ENCODE results near the gene LRG1.
"Not testable (repeated sequence)": the region's sequence is repeated elsewhere in the genome, so short reads cannot be mapped to it uniquely, and the experiment has no call there.

LRG1 gene

DNA sequence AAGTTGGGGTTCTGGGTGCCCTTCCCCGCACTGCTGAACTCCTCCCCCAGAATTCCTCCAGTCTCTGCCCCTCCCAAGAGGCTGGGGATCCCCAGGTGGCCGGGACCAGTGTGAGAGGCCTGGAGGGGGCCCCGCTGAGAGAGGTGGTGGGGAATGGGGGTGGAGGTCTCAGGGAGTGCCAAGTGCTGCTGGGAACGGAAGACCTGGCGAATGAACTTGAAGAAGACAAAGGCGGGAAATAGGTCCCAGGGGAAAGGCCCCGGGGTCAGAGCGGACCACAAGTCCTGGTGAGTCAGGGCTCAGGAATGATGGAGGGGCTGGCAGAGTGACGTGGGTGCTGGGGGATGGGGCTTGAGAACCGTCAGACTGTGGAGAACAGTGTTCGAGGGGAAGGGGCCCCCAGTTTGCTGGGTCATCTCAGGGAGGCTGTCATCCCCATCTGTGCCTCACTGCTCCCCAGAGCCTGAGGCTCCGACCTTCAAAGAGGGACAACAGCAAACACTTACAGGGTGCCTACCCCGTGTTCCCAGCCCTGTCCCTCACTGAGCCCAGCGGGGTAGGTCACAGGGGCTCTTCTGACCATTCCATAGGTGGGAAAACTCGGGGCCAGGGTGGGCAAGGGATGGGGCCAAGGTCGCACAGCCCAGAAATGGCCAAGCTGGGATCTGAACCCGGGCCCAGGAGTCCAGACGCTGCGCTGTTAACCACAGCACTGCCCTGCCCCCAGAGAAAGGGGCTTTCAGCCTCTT lies 35.6 kb upstream of the LRG1 start:
- no peak for DNase-seq

DNA sequence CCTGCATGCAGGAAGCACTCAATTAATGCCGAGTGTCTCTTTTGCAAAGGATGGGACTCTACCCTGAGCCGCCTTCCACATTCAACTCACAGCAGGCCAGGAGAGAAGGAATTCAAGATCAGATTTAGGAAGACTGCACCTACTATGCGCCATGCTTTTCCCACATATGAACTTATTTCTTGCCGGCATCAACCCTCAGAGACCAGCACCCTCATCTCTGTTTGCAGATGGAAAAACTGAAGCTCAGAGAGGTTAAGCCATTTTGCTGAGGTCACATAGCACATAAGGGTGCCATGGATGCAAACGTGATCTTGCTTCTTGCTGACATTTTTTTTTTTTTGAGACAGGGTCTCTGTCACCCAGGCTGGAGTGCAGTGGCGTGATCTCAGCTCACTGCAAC lies 33.8 kb upstream of the LRG1 start:
- DNase-seq: no peak

DNA sequence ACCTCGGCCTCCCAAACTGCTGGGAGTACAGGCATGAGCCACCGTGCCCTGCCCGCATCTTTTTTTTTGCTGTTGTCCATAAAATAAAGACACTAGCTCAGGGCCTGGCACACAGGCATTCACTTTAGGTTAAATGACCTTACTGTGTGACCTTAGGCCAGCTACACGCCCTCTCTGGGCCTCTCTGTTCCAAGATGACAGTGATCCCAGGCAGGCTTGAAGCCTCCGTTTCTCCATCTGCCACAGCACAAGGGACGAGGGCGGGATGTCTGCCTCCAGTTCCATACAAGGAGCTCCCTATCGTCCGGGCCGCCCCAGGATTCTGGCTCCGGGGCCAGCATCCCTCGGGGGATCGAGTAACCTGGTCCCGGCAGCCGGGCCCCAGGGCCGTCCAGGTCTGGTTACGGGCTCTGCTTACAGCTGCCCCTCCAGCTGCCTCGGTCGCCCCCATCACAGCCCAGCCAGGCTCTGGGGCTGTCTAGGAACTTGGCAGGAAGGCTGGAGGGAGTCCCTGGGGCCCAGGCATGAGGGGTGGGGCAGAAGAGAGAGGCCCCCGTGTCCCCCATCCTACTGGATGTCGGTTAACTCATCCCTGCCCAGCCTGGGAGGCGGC lies 31.6 kb upstream of the LRG1 start:
- DNase-seq: no peak

DNA sequence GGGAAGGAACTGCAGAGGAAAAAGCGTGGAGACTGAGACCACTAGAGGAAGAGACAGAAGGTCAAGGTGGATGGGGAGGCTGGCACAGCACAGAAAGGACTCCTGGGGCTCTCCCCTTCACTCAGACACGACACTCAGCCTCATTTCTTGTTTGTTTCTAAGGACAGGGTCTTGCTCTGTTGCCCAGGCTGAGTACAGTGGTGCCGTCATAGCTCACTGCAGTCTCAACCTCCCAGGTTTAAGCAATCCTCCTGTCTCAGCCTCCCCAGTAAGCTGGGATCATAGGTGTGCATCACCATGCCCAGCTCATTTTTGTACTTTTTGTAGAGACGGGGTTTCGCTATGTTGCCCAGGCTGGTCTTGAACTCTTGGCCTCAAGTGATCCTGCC lies 31.1 kb upstream of the LRG1 start:
- no peak for DNase-seq

DNA sequence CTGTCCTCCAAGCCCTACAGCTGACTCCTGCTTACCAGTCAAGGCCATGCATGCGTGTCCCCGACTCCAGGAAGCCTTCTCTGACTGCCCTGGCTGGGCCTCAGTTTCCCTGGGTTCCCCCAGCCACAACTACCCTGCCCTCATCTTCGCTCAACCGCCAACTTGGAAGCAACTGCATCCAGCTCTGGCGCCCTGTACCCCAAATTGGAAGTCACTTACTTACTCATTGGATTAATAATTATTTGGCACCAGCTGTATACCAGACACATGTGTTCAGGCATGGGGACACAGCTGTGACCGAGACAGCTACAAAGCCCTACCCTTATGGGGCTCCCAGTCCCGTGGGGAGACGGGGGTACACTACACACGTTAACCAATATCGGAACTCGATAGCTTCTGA lies 30.6 kb upstream of the LRG1 start:
- no peak for DNase-seq

DNA sequence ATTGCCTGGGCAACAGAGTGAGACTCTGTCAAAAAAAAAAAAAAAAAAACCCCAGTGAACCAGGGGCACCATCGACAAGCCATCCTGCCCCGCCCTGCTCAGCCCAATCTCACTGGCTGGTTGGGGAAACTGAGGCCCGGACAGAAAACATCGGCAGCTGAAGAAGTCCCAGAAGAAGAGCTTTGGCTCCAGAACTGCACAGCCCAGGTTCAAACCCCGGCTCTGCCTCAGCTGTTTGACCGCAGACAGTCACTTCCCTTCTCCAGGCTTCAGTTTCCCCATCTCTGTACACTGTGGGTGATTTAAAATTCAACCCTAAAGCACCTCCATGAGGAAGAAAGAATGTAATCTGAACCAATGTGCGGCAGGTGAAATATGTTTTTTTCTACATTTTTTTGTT lies 29.1 kb upstream of the LRG1 start:
- DNase-seq: no peak

DNA sequence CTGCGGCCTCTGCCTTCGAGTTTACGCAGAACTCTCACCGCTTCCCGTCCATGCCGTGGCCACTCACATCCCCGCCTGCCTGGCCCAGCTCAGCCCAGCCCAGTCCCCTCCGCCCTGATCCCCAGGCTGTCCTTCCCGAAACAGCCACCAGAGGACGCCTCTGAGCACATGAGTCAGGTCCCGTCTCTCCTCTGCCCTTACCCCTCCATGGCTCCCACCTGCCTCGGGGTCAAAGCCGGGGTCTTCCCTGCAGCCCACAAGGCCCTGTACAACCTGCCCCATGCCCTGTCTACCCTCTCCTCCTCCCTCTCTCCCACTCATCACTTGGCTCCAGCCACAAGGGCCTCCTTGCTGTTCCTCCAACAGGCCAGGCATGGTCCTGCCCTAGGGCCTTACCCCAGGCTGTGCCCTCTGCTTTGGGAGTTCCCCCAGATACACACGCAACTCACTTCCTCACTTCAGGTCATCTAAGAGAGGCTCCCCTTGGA lies 27.8 kb upstream of the LRG1 start:
- DNase-seq: peak; percentile 63

DNA sequence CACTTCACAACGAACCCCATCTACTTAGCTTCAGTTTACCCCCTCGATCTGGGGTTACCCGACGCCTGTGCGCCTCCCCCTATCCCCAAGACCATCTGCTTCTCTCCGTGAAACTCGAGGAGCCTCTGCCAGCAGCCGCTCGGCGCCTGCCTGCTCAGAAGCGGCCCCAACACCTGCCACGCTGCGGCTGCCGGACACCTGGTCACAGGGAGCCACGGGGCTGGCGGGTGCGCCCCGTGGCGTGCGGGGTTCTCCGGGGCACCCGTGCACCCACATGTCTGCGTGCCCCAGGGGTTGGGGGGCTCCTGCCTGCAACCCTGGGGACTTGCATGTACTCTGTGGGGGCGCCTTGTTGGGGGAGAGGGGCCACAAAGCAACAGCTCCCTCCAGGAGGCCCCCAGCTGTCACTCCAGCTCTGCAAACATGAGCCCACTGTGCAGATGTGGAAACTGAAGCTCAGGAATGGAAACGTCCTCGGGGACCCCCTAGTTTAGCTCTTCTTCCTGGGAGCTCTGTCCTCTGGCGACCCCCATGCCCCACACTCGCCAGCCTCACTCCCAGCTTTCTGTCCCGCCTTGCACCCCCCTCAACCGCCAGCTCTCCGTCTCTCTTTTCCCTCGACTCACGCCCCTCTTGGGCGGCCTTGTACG lies 26.7 kb upstream of the LRG1 start:
- DNase-seq: no peak

DNA sequence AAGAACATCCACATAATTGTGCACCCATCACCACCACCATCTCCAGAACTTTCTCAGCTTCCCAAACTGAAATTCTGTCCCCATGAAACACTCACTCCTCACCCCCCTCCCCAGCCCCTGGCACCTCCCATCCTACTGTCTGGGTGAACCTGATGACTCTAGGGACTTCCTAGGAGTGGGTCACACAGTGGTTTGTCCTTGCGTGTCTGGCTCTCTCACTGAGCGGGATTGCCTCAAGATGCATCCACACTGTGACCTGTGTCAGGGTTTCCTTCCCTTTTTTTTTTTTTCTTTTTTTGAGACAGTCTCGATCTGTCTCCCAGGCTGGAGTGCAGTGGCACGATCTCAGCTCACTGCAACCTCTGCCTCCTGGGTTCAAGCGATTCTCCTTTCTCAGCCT lies 23.7 kb upstream of the LRG1 start:
- not testable (repeated sequence) for DNase-seq

DNA sequence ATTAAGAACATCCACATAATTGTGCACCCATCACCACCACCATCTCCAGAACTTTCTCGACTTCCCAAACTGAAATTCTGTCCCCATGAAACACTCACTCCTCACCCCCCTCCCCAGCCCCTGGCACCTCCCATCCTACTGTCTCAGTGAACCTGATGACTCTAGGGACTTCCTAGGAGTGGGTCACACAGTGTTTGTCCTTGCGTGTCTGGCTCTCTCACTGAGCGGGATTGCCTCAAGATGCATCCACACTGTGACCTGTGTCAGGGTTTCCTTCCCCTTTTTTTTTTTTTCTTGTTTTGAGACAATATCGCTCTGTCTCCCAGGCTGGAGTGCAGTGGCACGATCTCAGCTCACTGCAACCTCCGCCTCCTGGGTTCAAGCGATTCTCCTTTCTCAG lies 22.2 kb upstream of the LRG1 start:
- not testable (repeated sequence) for DNase-seq

DNA sequence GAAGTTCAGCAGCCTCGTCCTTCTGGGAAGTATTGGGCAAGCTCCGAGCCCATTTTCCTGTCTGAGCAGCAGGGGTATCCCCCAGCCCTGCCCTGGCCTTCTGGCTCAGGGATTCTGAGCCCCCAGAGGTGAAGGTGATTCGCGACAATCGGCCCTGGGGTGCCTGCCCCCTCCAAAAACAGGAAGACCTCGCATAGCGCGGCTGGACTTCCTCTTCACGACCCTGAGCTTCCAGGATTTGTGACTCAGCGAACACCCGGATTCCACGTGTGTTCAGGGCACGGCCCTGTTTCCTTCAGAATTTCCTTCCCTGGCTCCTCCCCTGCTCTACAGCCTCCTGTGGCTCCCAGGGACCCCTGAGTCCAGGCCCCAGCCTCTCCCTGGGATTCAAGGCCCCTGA lies 19.7 kb upstream of the LRG1 start, which contains the start of gene SEMA6B:
Gene SEMA6B, minus strand, starts transcription at position 116 of the 400 bp plus-strand sequence. CDS start 1,227 bp downstream, outside the sequence.
- DNase-seq: no peak

DNA sequence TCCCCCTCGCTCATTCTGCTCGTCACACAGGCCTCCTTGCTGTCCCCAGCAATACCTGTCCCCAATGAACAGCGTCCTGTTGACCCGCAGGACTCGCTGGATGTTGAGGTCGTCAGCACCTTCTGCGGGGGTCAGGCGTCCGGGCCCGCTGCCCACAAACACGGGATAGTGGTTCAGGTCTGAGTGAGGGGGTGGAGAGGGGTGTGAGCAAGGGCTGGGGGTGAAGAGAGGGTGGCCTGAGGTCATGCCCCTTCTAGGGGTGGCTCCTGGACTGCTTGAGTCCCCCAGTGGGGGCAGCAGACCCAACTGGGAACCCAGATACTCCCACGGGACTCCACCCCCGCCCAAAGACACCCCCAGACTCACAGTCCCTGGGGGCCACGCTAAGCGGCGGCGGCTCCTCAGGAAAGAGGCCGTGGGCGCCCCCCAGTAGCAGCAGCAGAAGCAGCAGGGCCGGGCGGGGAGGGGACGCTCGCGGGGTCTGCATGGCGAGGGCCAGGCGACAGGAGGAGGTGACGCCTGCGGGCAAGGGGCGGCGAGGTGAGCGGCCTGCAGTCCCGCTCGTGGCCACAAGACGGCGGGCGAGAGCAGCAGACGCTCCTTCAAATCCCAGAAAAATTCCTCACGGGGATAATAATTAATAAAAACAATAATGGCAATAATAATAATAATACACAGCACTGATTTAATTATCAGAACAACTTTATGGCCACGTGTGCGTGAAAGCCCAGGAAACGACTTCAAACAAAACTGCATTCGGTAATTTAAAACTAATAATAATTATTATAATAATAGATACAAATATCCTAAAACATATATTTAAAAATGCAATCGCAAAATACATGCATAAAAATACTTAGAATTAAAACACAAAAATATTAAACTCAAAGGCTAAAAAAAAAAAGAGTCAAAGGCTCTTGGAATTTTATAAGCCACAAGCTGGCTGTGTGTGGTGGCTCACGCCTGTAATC lies 18.4 kb upstream of the LRG1 start:
- peak; percentile 25 for DNase-seq

DNA sequence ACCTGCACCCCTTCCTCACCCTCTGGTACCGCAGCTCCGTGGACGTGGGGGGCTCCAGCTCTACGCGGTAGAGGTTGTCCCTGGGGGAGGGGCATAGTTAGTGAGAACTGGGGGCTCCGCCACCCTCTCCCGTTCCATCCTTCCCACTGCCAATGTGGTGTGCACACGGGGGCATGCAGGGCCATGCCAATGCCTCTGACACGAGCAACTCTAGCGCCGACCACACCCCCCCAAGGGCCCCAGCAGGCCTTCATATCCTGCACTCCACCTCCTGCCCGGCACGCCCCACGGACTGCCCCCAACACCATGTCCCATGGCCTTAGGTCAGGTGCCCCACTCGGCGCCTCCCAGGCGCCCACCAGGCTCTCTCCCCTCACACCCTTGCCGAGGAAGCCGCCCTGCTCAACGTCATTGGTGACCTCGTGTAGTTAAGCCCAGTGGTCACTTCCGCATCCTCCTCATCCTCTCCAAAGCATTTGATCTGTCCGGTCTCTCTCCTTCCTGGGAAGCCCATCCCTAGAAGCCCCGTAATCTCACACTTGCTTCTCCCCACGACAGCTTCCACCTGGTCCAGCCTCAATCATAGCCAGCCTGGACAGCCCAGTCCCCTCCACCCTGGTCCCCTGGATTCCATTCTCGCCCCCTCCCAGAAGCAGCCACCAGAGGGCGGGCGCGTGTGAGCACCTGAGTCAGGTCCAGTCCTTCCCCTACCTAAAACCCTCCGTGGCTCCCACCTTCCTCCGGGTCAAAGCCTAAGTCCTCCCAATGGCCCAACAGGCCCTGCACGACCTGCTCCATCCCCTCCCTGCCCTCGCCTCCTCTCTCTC lies 17.5 kb upstream of the LRG1 start:
- peak; percentile 26 for DNase-seq

DNA sequence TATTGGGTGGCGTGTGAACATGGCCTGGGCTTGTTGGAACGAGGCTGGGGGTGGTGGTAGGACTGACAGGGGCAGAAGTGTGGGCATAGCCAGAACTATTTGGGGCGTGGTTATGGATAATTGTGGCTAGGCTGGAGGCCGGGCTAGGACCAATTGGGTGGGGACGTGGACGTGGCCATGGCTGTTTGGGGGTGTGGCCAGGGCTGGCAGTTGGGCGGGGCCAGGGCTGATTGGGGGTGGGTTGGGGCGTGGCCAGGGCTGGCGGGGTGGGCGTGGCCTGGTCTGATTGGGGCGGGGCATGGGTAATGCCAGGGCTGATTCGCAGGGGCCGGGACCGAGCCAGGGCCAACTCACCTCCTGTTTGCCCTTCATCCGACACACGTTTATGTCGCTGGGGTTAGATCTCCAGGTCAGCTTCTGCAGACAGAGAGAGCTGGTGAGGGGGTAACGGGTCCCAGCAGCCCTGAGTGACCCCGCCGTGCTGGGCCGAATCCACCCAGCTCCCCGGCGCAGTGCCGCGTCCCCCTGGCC lies 16.8 kb upstream of the LRG1 start:
- DNase-seq: no peak

DNA sequence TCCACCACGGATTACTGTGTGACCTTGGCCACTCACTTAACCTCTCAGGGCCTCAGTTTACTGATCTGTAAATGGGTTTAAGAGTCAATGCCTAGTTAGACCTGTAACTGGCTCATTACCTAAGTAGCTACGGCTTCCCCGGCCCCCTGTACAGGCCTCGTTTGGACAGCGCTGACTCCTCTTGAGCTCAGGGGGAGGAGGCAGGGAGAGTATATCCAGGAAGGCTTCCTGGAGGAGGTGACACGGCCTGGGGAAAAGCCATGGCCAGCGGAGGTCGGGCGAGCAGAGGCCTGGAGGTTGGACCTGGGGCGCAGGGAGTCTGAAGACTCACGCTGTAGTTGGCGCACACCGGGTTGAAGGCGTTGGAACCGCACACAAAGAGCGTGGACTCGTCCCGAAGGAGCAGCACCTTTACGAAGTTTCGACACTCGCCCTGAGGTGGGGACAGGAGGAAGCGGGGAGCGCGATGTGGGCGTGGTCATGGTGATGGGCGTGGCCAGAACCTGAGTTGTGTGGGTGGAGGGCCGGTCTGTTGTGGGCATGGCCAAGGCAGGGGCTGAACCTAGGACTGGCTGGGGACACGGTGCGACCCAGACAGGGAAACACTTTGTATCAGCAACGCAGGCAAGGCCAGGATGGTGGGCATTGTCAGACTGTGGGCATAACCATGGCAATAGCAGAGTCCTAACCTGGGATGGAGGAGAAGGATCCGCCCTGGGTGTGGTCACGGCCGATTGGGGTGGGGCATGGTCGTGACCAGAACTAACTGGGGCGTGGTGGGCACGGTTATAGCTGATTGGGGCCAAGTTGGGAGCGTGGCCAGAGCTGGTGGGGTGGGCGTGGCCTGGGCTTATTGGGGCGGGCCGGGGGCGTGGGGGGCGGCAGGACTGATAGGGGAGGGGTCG lies 16.1 kb upstream of the LRG1 start:
- no peak for DNase-seq

DNA sequence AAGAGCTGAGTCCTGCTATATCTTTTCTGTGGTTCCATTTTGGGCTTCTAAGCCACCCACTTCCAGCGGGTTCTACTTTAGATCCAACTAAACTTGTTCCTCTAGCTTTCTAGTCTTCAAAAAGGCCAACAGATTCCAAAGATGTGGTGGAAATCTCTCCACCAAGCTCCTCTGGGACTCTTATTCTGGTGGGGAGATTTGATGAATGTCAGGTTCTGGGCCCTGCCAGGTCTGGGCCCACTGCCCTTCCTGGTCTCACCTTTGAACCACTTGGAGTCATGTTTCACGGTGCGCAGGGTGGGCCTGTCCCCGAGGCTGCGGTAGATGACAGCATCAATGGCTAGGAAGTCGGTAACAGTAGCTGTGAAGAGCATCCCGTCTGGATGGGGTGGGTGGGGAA lies 14.9 kb upstream of the LRG1 start:
- DNase-seq: no peak

DNA sequence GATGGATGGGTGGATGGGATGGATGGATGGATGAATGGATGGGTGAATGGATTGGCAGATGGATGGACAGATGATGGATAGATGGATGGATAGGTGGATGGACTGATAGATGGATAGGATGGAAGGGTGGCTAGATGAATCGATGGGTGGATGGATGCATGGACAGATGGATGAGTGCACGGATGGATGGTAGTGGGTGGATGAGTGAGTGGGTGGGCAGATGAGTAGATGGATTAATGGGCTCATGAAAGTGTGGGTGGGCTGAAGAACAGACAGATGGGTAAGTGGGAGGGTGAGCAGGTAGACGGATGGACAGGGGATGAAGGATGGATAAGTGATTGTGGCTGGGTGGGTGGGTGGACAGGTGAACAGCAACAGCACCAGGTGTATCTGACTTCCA lies 13.9 kb upstream of the LRG1 start:
- DNase-seq: no peak

DNA sequence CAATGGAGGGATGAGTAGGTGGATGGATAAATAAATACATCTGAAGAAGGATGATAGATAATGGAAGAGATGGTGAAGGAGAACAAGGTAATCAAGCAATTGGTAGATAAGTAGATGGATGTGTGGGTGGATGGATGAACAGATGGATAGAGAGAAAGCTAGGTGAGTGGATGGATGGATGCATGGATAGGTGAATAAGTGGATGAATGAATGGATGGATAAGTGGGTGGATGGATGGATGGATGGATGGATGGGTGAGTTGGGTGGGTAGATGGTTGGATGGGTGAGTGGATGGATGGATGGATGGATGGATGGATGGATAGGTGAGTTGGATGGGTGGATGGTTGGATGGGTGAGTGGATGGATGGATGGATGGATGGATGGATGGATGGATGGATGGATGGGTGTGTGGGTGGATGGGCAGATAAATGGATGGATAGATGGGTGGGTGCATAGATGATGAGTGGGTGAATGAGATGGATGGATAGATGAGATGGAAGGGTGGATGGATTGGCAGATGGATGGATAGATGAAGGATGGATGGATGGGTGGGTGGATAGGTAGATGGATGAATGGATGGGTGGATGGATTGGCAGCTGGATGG lies 13.4 kb upstream of the LRG1 start:
- no peak for DNase-seq

DNA sequence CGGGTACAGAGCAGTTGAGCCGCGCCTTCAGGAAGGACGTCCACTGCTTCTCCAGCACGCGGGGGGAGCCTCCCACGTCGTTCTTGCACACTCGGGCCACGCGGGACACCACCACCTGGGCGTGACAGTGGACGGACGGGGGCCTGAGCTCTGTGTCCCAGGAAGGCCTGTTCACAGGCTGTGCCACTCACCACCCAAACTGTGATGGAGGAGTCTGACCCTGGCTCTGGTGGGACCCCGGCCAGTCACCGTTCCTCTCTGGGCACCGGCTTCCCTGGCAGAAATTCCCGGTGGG lies 12.6 kb upstream of the LRG1 start:
- DNase-seq: no peak

DNA sequence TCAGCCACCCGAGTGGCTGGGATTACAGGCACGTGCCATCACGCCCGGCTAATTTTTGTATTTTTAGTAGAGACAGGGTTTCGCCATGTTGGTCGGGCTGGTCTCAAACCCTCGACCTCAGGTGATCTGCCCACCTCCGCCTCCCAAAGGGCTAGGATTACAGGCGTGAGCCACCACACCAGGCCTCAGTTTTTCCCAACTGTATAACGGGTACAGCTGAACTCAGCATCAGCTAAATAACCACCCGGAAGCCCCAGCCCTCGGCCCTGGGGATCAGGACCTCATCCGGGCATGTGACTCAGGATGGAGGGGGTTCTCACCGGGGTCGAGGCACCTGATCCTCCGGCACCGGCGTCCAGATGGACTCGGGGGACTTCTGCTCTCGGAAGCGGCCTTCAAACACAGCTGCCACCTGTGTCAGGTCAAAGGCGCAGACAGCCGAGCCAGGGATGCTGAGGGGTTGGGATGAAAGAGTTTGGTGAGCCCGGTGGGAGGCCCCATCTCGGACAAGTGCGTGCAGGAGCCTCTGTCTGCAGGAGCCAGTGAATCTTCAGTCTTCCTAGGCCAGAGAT lies 10.7 kb upstream of the LRG1 start:
- DNase-seq: no peak

Measured in stimulated activated CD4-positive, alpha-beta T cell treated with anti-CD3 and anti-CD28 coated beads, Interleukin-4, amount 100 ng/mL, for 24 hours (primary cell).